Parathyroid adenoma (tissue), 2 donors: Measurements from ENCODE around the gene PRDX2.

Experiments
- H2AFZ ChIP-seq: fragments of 300-600 bp; sonication (generic); one replicate; pipeline ENCODE4 v1.7.0; 2017; ENCODE audit warnings: antibody characterized with exemption, mild to moderate bottlenecking
- H3K27ac ChIP-seq: fragments of 300-600 bp; sonication (generic); one replicate; pipeline ENCODE4 v1.7.0; 2017
- H3K27me3 ChIP-seq: fragments of 300-600 bp; sonication (generic); one replicate; pipeline ENCODE4 v1.7.0; 2017; ENCODE audit warnings: low read length; ENCODE audit not compliant: control insufficient read depth, insufficient read depth
- H3K36me3 ChIP-seq: fragments of 300-600 bp; sonication (generic); one replicate; pipeline ENCODE4 v1.7.0; 2017; ENCODE audit warnings: low read length; ENCODE audit not compliant: control insufficient read depth, insufficient read depth
- H3K4me1 ChIP-seq: fragments of 300-600 bp; sonication (generic); one replicate; pipeline ENCODE4 v1.7.0; 2017; ENCODE audit warnings: control low read depth
- H3K4me2 ChIP-seq: fragments of 300-600 bp; sonication (generic); one replicate; pipeline ENCODE4 v1.7.0; 2017; ENCODE audit warnings: low read length
- H3K4me3 ChIP-seq: fragments of 300-600 bp; sonication (generic); one replicate; pipeline ENCODE4 v1.7.0; 2017; ENCODE audit warnings: low read depth, low read length
- H3K79me2 ChIP-seq: fragments of 300-600 bp; sonication (generic); one replicate; pipeline ENCODE4 v1.7.0; 2017; ENCODE audit warnings: control low read depth
- H3K9ac ChIP-seq: fragments of 300-600 bp; sonication (generic); one replicate; pipeline ENCODE4 v1.7.0; 2017; ENCODE audit warnings: mild to moderate bottlenecking
- H3K9me3 ChIP-seq: fragments of 300-600 bp; sonication (generic); one replicate; pipeline ENCODE4 v1.7.0; 2017; ENCODE audit warnings: low read length; ENCODE audit not compliant: control insufficient read depth
- CTCF ChIP-seq: fragments of 300-600 bp; sonication (generic); IDR thresholded peaks from one replicate; pipeline ENCODE4 v1.7.0; 2017; ENCODE audit warnings: antibody characterized with exemption, mild to moderate bottlenecking
- donor health status: primary hyperparathyroidism.

Gene PRDX2

DNA sequence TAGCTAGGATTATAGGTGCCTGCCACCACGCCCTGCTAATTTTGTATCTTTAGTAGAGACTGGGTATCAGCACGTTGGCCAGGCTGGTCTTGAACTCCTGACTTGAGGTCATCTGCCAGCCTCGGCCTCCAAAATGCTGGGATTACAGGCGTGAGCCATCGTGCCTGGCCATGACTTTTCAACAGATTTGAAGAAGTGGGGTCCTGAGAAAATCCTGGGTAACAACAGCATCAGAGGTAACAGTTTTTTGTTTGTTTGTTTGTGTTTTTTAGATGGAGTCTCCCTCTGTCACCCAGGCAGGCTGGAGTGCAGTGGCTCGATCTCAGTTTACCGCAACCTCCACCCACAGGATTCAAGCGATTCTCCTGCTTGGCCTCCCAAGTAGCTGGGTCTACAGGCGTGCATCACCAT is 6.6 kb downstream of the PRDX2 start:
- Histone ChIP-seq H2AFZ (no peak overlapping the region), H3K4me2 (no peak overlapping the region), H3K9me3 (no peaks in the 10 kb centered on the region), H3K79me2 (peaks cover 8% of the 10 kb centered on the region), H3K27me3 (no peaks in the 10 kb centered on the region), H3K9ac (no peak overlapping the region), H3K4me3 (no peak overlapping the region), H3K27ac (no peak overlapping the region), H3K36me3 (no peaks in the 10 kb centered on the region), H3K4me1 (peaks cover 27% of the 10 kb centered on the region)
- no peak for TF ChIP-seq CTCF

GRCh38 chr19:12794196-12794941 is 7.2 kb downstream of the PRDX2 start:
- H3K79me2 ChIP-seq, result peaks cover 8% of the 10 kb centered on the region
- H3K36me3 ChIP-seq, result no peaks in the 10 kb centered on the region
- H2AFZ ChIP-seq, result peak overlapping the region; percentile 61
- TF ChIP-seq CTCF, result no peak
- H3K4me3 ChIP-seq, result peak overlapping the region; percentile 97
- H3K9ac ChIP-seq, result peak overlapping the region; percentile 87
- no peaks in the 10 kb centered on the region for H3K27me3 ChIP-seq
- H3K9me3 ChIP-seq, result no peaks in the 10 kb centered on the region
- H3K27ac ChIP-seq, result peak overlapping the region; percentile 100
- H3K4me2 ChIP-seq, result peak overlapping the region; percentile 87
- peaks cover 27% of the 10 kb centered on the region for H3K4me1 ChIP-seq

GRCh38 chr19:12793290-12794195 is 8.1 kb downstream of the PRDX2 start:
- Histone ChIP-seq H3K79me2 (peaks cover 8% of the 10 kb centered on the region), H3K27me3 (no peaks in the 10 kb centered on the region), H3K27ac (peak overlapping the region; percentile 100), H3K4me1 (peaks cover 35% of the 10 kb centered on the region), H2AFZ (peak overlapping the region; percentile 61), H3K9ac (peak overlapping the region; percentile 87), H3K36me3 (no peaks in the 10 kb centered on the region), H3K9me3 (no peaks in the 10 kb centered on the region), H3K4me2 (peak overlapping the region; percentile 87), H3K4me3 (peak overlapping the region; percentile 97)
- peak; percentile 11 for TF ChIP-seq CTCF

DNA sequence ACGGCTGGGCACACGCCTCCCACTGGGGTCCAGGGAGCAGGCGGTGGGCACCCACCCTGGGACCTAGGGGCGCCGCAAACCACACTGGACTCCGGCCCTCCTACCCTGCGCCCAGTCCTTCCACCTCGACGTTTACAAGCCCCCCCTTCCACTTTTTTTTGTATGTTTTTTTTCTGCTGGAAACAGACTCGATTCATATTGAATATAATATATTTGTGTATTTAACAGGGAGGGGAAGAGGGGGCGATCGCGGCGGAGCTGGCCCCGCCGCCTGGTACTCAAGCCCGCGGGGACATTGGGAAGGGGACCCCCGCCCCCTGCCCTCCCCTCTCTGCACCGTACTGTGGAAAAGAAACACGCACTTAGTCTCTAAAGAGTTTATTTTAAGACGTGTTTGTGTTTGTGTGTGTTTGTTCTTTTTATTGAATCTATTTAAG is 8.7 kb downstream of the PRDX2 start:
- peak overlapping the region; percentile 87 for H3K4me2 ChIP-seq
- H3K4me3 ChIP-seq, result peak overlapping the region; percentile 97
- peaks cover 8% of the 10 kb centered on the region for H3K79me2 ChIP-seq
- no peak overlapping the region for H2AFZ ChIP-seq
- peak overlapping the region; percentile 100 for H3K27ac ChIP-seq
- H3K9ac ChIP-seq, result peak overlapping the region; percentile 87
- no peaks in the 10 kb centered on the region for H3K9me3 ChIP-seq
- H3K27me3 ChIP-seq, result no peaks in the 10 kb centered on the region
- TF ChIP-seq CTCF, result no peak
- peaks cover 42% of the 10 kb centered on the region for H3K4me1 ChIP-seq
- H3K36me3 ChIP-seq, result no peaks in the 10 kb centered on the region
